Measurements from ENCODE around the gene CSGALNACT2.

GRCh38 chr10:43162604-43163003, 24.4 kb downstream of the CSGALNACT2 start:
- TF ChIP-seq EZH2phosphoT487 (IDR thresholded peaks at IDR 0.05; ENCODE audit: low read depth) = no peak
- no peak for TF ChIP-seq CTCF (IDR thresholded peaks at IDR 0.05; ENCODE audit: low read depth, low read length)

All from OCI-LY3 (cell line).